Frontal cortex (tissue), 4 donors: Measurements from ENCODE around the gene EHHADH. TPM values are rescaled to one million over a fixed set of nuclear protein-coding genes. Genes with fewer than 3 reads are reported as not detected.
A peak's percentile ranks its signal among the peaks of the same experiment; 100 is the strongest.
"Not testable (repeated sequence)": the region's sequence is repeated elsewhere in the genome, so short reads cannot be mapped to it uniquely, and the experiment has no call there.

Experiments used
- DNase-seq, 2 donors: peaks; one replicate each; pipeline ENCODE4 v3.0.0; 2012; ENCODE audit warnings: low spot score in 2 of 2
- FAIRE-seq: peaks from 2 replicates; lab custom pipeline; 2012; peaks lifted over from hg19 to GRCh38; lab: Jason Lieb, UNC
- total RNA-seq: library from RNA; depleted of rRNA; stranded (reverse); fragments of >200 nt; gene quantifications from one replicate; pipeline ENCODE4 v1.2.3, GENCODE V29; 2014
- donor health status: control.
- donor health status: control.
- donor health status: control.

Gene EHHADH
- total RNA-seq, 1 donor from 2014 or later, result 1.2 TPM

DNA sequence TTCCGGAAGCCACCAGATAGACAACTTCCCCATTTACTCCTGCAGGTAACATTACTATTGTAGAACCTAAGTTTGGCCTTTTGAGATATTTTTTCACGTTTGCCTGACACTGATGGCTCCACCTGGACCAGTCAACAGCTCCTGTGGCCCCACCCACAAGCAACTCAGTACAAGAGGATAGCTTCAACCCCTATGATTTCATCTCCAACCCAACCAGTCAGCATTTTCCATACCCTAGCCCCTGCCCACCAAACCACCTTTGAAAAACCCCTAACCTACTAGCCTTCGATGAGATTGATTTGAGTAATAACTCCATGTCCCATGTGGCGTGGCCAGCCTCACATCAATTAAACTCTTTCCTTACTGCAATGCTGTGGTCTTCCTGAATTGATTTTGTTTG lies 950 bp upstream of the EHHADH start:
- DNase-seq, result no peak
- no peak for FAIRE-seq

- FAIRE-seq, DNase-seq: not testable (repeated sequence)
These were observed 716 bp downstream of the EHHADH start for GRCh38 chr3:185253133-185253532.

DNA sequence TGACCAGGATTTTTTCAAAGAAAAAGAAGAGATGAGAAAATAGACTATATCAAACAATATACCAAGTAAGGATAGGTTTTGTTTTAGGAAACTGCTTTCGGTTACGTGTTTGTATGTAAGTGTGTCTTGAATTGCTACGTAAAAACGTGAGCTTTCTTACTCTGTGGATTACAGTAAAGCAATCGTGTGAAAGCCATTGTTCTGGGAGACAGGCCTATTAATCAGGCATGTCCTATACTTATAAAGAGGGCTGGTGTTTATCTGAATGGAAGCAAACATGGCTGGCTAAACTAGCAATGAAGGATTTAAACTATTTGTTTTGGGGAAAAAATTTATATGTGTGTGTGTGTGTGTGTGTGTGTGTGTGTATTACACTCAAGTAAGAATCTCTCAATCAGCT lies 2.6 kb downstream of the EHHADH start:
- no peak for FAIRE-seq
- DNase-seq, result no peak

DNA sequence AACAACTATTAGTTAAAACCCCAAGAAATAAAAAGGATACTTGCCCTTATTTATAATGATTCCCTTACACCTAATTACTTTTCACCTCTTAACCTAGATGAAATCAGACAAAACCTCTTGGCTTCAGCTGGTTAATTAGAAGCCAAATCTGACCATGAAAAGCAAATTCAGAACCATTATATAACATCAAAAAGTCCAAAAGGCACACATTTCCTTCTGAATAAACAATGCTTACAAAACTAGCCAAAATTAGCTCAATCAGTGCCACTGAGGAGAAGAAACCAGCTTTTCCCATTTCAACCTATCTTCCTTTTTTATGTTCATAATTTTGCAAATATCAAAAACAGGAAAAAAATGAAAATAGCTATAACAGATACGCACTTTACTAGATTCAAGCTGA lies 3.2 kb downstream of the EHHADH start:
- no peak for FAIRE-seq
- no peak for DNase-seq

DNA sequence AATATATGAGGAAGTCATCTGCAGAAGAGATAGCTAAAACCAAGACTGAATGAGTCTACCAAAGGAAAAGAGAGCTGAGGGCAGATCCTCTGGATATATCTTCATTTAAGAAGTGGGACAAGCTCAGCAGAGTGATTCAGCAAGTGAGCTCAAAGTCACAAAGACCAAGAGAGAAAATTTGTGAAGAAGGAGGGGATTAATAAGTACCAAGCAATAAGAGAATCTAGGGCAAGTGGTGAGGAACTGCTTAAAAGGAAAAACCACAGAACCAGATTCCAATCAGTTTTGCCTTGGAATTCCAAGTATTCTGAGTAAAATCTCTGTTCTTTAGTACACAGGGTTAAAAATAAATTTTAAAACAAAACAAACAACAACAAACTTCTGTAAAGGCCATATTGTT lies 3.6 kb downstream of the EHHADH start:
- DNase-seq (no peak), FAIRE-seq (no peak)

- FAIRE-seq, result no peak
- no peak for DNase-seq
These were observed 11.2 kb downstream of the EHHADH start for GRCh38 chr3:185242642-185243041.

- peak; percentile 19 for FAIRE-seq
These were observed 16.9 kb downstream of the EHHADH start for GRCh38 chr3:185236969-185237368.

DNA sequence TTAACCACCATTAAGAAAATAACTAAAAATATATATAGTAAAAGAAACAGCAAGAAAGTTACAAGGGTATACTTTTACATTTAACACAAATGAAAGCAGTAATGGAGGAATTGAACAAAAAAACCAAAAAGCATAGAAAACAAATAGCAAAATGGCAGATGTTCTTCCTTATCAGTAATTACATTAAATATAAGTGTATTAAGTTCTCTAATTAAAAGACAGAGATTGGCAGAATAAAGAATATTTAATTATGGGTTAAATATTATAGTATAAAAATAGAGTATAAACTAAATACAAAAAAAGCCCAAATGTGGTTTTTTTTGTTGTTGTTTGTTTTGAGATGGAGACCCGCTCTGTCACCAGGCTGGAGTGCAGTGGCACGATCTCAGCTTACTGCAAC lies 20.5 kb downstream of the EHHADH start:
- no peak for FAIRE-seq

More at GRCh38 chr3:185236969-185237368, 16.9 kb downstream of the EHHADH start:
- no peak for DNase-seq

DNA sequence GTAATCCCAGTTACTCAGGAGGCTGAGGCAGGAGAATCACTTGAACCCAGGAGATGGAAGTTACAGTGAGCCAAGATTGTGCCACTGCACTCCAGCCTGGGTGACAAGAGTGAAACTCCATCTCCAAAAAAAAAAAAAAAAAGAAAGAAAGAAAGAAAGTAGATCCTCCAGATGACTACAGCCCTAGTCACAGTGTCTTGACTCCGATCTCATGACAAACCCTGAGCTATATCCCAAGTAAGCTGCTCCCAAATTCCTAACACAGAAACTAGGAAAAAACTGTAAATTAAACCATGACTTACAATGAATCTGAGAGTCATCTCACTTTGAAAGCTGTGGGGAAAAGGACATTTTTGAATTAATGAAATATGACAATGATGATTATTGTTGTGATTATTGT lies 27.3 kb downstream of the EHHADH start:
- FAIRE-seq, DNase-seq: not testable (repeated sequence)

More for the DNA sequence above, 20.5 kb downstream of the EHHADH start:
- no peak for DNase-seq

DNA sequence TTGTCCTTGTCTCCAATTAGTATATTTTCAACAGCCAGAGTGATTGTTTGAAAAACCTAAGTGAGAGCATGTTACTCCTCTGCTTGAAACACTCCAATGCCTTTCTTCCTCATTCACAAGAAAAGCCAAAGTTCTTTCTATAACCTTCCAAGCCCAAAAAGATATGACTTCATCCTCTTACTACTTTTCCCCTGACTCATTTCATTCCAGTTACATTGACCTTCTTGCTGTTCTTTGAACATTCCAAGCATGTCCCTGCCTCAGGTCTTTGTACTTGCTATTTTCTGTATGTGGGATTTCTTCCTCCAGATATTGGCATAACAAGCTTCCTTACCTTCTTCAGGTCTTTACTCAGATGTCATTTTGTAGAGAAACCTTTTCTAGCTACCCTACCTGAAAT lies 28.3 kb downstream of the EHHADH start:
- DNase-seq (no peak), FAIRE-seq (no peak)

DNA sequence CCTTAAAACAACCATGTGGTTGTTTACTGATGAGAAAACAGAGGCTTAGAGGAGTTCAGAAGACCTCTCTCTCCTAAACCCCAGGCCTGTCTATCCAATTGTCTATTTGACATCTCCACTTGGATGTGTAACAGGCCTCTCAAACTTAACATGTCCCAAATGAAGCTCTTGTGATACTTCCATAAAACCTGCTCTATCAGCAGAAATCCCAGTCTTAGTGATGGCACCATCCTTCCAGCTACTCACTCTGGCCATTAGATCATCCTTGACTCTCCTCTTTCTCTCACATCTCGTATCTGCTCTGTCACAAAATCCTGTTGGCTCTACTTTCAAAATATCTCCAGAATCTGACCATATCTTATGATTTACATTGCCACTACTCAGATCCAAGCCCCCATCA lies 28.8 kb downstream of the EHHADH start:
- FAIRE-seq (no peak), DNase-seq (no peak)

- no peak for DNase-seq
- no peak for FAIRE-seq
These were observed 32.6 kb downstream of the EHHADH start for GRCh38 chr3:185221203-185221602.

GRCh38 chr3:185216607-185216958 lies 37.3 kb downstream of the EHHADH start:
- FAIRE-seq (no peak), DNase-seq (peak in 1 of 2 donors; percentile 23)

GRCh38 chr3:185215873-185216606 lies 37.8 kb downstream of the EHHADH start:
- DNase-seq (no peak), FAIRE-seq (peak; percentile 95)

- DNase-seq (no peak), FAIRE-seq (no peak)
These were observed 41.3 kb downstream of the EHHADH start for GRCh38 chr3:185212559-185212958.

- no peak for FAIRE-seq
- DNase-seq, result no peak
These were observed 41.8 kb downstream of the EHHADH start for GRCh38 chr3:185212086-185212485.

- DNase-seq, result no peak
- FAIRE-seq, result no peak
These were observed 43.2 kb downstream of the EHHADH start for GRCh38 chr3:185210621-185211142.

DNA sequence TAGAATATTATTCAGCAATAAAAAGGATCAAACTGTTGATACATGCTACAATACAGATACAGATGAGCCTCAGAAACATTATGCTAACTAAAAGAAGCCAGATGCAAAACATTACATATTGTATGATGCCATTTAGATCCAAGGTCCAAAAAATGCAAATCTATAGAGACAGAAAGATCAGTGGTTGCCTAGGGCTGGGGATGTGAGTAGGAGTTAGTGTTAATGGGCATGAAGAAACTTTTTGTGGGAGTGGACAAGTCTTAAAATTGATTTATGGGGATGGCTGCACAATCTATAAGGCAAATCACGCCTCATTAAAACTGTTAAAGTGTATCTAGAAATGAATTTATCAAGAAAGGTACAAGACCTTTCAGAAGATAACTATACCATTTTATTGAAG lies 45.0 kb downstream of the EHHADH start:
- no peak for FAIRE-seq
- no peak for DNase-seq

DNA sequence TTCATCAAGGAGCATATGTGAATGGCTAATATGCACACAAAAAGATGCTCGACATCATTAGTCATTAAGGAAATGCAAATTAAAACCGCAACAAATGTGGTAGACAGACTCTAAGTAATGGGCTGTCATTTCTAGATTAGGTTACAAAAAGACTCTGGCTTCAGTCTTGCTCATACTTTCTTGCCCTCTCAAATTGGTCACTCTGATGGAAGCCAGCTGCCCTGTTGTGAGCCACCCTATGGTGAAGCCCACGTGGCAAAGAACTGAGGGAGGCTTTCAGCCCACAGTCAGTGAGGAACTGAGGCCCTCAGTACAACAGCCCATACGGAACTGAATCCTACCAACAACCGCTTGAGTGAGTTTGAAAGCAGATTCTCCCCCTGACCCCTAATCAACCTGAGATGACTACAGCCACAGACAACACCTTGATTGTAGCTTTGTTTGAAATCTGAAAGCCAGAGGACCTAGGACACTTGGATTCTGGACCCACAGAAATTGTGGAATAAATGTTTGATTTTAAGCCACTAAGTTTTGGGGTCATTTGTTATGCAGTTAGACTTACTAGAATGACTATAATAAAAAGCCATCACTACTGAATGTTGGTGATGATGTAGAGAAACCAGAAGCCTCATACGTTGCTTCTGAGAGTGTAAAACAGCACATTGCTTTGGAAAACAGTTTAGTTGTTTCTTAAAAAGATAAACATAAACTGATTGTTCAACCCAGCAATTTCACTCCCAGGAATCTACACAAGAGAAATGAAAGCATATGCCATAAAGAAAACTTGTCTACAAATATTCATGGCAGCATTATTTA lies 45.7 kb downstream of the EHHADH start:
- DNase-seq (no peak), FAIRE-seq (no peak)

GRCh38 chr3:185207481-185207880 lies 46.4 kb downstream of the EHHADH start:
- FAIRE-seq, result no peak
- DNase-seq, result no peak

- FAIRE-seq, result no peak
- DNase-seq, result no peak
These were observed 48.0 kb downstream of the EHHADH start for GRCh38 chr3:185205865-185206264.
